Stimulated activated memory B cell treated with anti-CD40 and anti-IgM and Interleukin-4, amounts not matched to agents 10 μg/mL and 1 μg/mL and 100 μg/mL, for 72 hours (primary cell): ENCODE measurements around the gene FGD5.

ENCODE experiments used
- ATAC-seq: fragments of 150-1000 bp; cut with Tn5 transposase; 2 replicates; pipeline ENCODE4 v1.10.0; 2021
- H3K27ac Mint-ChIP-seq: one replicate; pipeline ENCODE4 v1.8.0; 2022; ENCODE audit warnings: mild to moderate bottlenecking, mixed read lengths
- H3K27me3 Mint-ChIP-seq: one replicate; pipeline ENCODE4 v1.8.0; 2022; ENCODE audit warnings: mixed read lengths
- H3K36me3 Mint-ChIP-seq: one replicate; pipeline ENCODE4 v1.8.0; 2022; ENCODE audit warnings: mixed read lengths
- H3K4me1 Mint-ChIP-seq: one replicate; pipeline ENCODE4 v1.8.0; 2022; ENCODE audit warnings: mixed read lengths
- H3K4me3 Mint-ChIP-seq: one replicate; pipeline ENCODE4 v1.8.0; 2022; ENCODE audit warnings: mild to moderate bottlenecking, moderate library complexity, mixed read lengths
- H3K9me3 Mint-ChIP-seq: one replicate; pipeline ENCODE4 v1.8.0; 2022; ENCODE audit warnings: mixed read lengths

FGD5 gene

GRCh38 chr3:14797731-14798130, 21.0 kb upstream of the FGD5 start:
- Mint-ChIP-seq H3K4me1 (no peaks in the 10 kb centered on the region), H3K27ac (no peak overlapping the region), H3K27me3 (peaks cover 26% of the 10 kb centered on the region), H3K4me3 (no peak overlapping the region), H3K36me3 (no peaks in the 10 kb centered on the region), H3K9me3 (no peaks in the 10 kb centered on the region)
- no peak for ATAC-seq

GRCh38 chr3:14798231-14798630, 20.5 kb upstream of the FGD5 start:
- no peak overlapping the region for H3K4me3 Mint-ChIP-seq

GRCh38 chr3:14799146-14799545, 19.6 kb upstream of the FGD5 start:
- Mint-ChIP-seq H3K27me3 (peaks cover 26% of the 10 kb centered on the region), H3K4me3 (no peak overlapping the region), H3K9me3 (no peaks in the 10 kb centered on the region), H3K4me1 (no peaks in the 10 kb centered on the region), H3K36me3 (no peaks in the 10 kb centered on the region), H3K27ac (no peak overlapping the region)
- no peak for ATAC-seq

More at GRCh38 chr3:14798231-14798630, 20.5 kb upstream of the FGD5 start:
- H3K27ac Mint-ChIP-seq: no peak overlapping the region
- H3K9me3 Mint-ChIP-seq: no peaks in the 10 kb centered on the region
- no peaks in the 10 kb centered on the region for H3K36me3 Mint-ChIP-seq
- no peaks in the 10 kb centered on the region for H3K4me1 Mint-ChIP-seq
- H3K27me3 Mint-ChIP-seq: peaks cover 26% of the 10 kb centered on the region
- ATAC-seq: no peak

GRCh38 chr3:14801031-14801430, 17.7 kb upstream of the FGD5 start:
- ATAC-seq: no peak
- H3K9me3 Mint-ChIP-seq: no peaks in the 10 kb centered on the region
- peaks cover 39% of the 10 kb centered on the region for H3K27me3 Mint-ChIP-seq

GRCh38 chr3:14801668-14802380, 16.9 kb upstream of the FGD5 start:
- Mint-ChIP-seq H3K36me3 (no peaks in the 10 kb centered on the region), H3K4me1 (peaks cover 9% of the 10 kb centered on the region), H3K9me3 (no peaks in the 10 kb centered on the region), H3K27me3 (peaks cover 43% of the 10 kb centered on the region), H3K4me3 (no peak overlapping the region), H3K27ac (no peak overlapping the region)
- ATAC-seq: no peak

More at GRCh38 chr3:14801031-14801430, 17.7 kb upstream of the FGD5 start:
- Mint-ChIP-seq H3K36me3 (no peaks in the 10 kb centered on the region), H3K27ac (no peak overlapping the region), H3K4me3 (no peak overlapping the region), H3K4me1 (peaks cover 5% of the 10 kb centered on the region)

GRCh38 chr3:14802381-14802731, 16.4 kb upstream of the FGD5 start:
- peaks cover 48% of the 10 kb centered on the region for H3K27me3 Mint-ChIP-seq
- H3K4me1 Mint-ChIP-seq: peaks cover 10% of the 10 kb centered on the region
- no peaks in the 10 kb centered on the region for H3K9me3 Mint-ChIP-seq
- H3K27ac Mint-ChIP-seq: no peak overlapping the region
- no peaks in the 10 kb centered on the region for H3K36me3 Mint-ChIP-seq
- H3K4me3 Mint-ChIP-seq: no peak overlapping the region
- no peak for ATAC-seq

GRCh38 chr3:14803101-14803980, 15.4 kb upstream of the FGD5 start:
- ATAC-seq: no peak
- Mint-ChIP-seq H3K9me3 (no peaks in the 10 kb centered on the region), H3K27me3 (peaks cover 48% of the 10 kb centered on the region), H3K27ac (no peak overlapping the region), H3K36me3 (no peaks in the 10 kb centered on the region), H3K4me3 (no peak overlapping the region), H3K4me1 (peaks cover 10% of the 10 kb centered on the region)

GRCh38 chr3:14803981-14804834, 14.6 kb upstream of the FGD5 start:
- Mint-ChIP-seq H3K36me3 (no peaks in the 10 kb centered on the region), H3K4me3 (no peak overlapping the region), H3K27ac (peak overlapping the region; percentile 4), H3K9me3 (no peaks in the 10 kb centered on the region), H3K4me1 (peaks cover 10% of the 10 kb centered on the region), H3K27me3 (peaks cover 56% of the 10 kb centered on the region)
- ATAC-seq: no peak

GRCh38 chr3:14804835-14805780, 13.7 kb upstream of the FGD5 start:
- H3K4me3 Mint-ChIP-seq: no peak overlapping the region

GRCh38 chr3:14805961-14806537, 12.7 kb upstream of the FGD5 start:
- Mint-ChIP-seq H3K9me3 (no peaks in the 10 kb centered on the region), H3K36me3 (no peaks in the 10 kb centered on the region), H3K27ac (no peak overlapping the region), H3K4me3 (no peak overlapping the region), H3K4me1 (peaks cover 12% of the 10 kb centered on the region), H3K27me3 (peaks cover 60% of the 10 kb centered on the region)
- no peak for ATAC-seq

More at GRCh38 chr3:14804835-14805780, 13.7 kb upstream of the FGD5 start:
- H3K4me1 Mint-ChIP-seq: peaks cover 10% of the 10 kb centered on the region
- no peaks in the 10 kb centered on the region for H3K9me3 Mint-ChIP-seq
- peaks cover 57% of the 10 kb centered on the region for H3K27me3 Mint-ChIP-seq
- H3K36me3 Mint-ChIP-seq: no peaks in the 10 kb centered on the region
- no peak for ATAC-seq
- peak overlapping the region; percentile 4 for H3K27ac Mint-ChIP-seq

GRCh38 chr3:14806641-14807263, 12.0 kb upstream of the FGD5 start:
- Mint-ChIP-seq H3K9me3 (no peaks in the 10 kb centered on the region), H3K27me3 (peaks cover 67% of the 10 kb centered on the region), H3K4me1 (peaks cover 17% of the 10 kb centered on the region), H3K4me3 (no peak overlapping the region), H3K27ac (no peak overlapping the region), H3K36me3 (no peaks in the 10 kb centered on the region)
- peak; percentile 63 for ATAC-seq

- peaks cover 76% of the 10 kb centered on the region for H3K27me3 Mint-ChIP-seq
- peaks cover 17% of the 10 kb centered on the region for H3K4me1 Mint-ChIP-seq
- H3K9me3 Mint-ChIP-seq: no peaks in the 10 kb centered on the region
- no peak overlapping the region for H3K4me3 Mint-ChIP-seq
- no peaks in the 10 kb centered on the region for H3K36me3 Mint-ChIP-seq
- no peak for ATAC-seq
- no peak overlapping the region for H3K27ac Mint-ChIP-seq
Observed at GRCh38 chr3:14808025-14808424, 10.7 kb upstream of the FGD5 start.

GRCh38 chr3:14808502-14809266, 10.1 kb upstream of the FGD5 start:
- no peaks in the 10 kb centered on the region for H3K9me3 Mint-ChIP-seq
- ATAC-seq: no peak
- H3K36me3 Mint-ChIP-seq: no peaks in the 10 kb centered on the region
- peaks cover 76% of the 10 kb centered on the region for H3K27me3 Mint-ChIP-seq
- H3K27ac Mint-ChIP-seq: no peak overlapping the region
- H3K4me3 Mint-ChIP-seq: no peak overlapping the region
- H3K4me1 Mint-ChIP-seq: peaks cover 17% of the 10 kb centered on the region
